Tibial nerve (tissue), 4 donors: ENCODE results near the gene TTC7B. TPM values are rescaled to one million over a fixed set of nuclear protein-coding genes. Genes with fewer than 3 reads are reported as not detected.

ENCODE experiments used
- DNase-seq, 2 donors: peaks; one replicate each; pipeline ENCODE4 v3.0.0-alpha.2; 2019; ENCODE audit warnings: low spot score in 2 of 2
- H3K27ac ChIP-seq, 4 donors: fragments of 200-600 bp; sonication (generic) in 3 of 4; one replicate each; pipeline ENCODE4 v1.5.1; 2017 to 2019; ENCODE audit warnings: mild to moderate bottlenecking in 1 of 4
- H3K27me3 ChIP-seq, 2 donors: fragments of 200-600 bp; sonication (generic) in 1 of 2; one replicate each; pipeline versions ENCODE4 v1.5.1 to v1.6.0; 2017 to 2019
- H3K36me3 ChIP-seq, 3 donors: fragments of 200-600 bp; sonication (generic); one replicate each; pipeline ENCODE4 v1.5.1; 2018 to 2019
- H3K4me1 ChIP-seq, 4 donors: fragments of 200-600 bp; sonication (generic) in 3 of 4; one replicate each; pipeline ENCODE4 v1.5.1; 2017 to 2019
- H3K4me3 ChIP-seq, 4 donors: fragments of 200-600 bp; sonication (generic) in 3 of 4; one replicate each; pipeline ENCODE4 v1.5.1; 2017 to 2019; ENCODE audit warnings: mild to moderate bottlenecking in 1 of 4, moderate library complexity in 1 of 4
- H3K9me3 ChIP-seq, 4 donors: fragments of 200-600 bp; sonication (generic) in 3 of 4; one replicate each; pipeline ENCODE4 v1.5.1; 2017 to 2019
- EP300 ChIP-seq, 2 donors: sonication (generic); formaldehyde crosslinking; IDR thresholded peaks; one replicate each; pipeline ENCODE4 v1.6.1; 2017; ENCODE audit warnings: antibody characterized with exemption in 2 of 2, mild to moderate bottlenecking in 1 of 2
- POLR2A ChIP-seq, 2 donors: fragments of 450-650 bp; IDR thresholded peaks; one replicate each; pipeline ENCODE4 v1.6.1; 2017; ENCODE audit warnings: antibody characterized with exemption in 2 of 2, mild to moderate bottlenecking in 2 of 2, moderate library complexity in 2 of 2
- WGBS, 2 donors: methylation state at CpG; one replicate each; pipeline ENCODE4 v1.1.5; 2018; 5-methylcytosine and 5-hydroxymethylcytosine counted together
- total RNA-seq, 4 donors: library from RNA; depleted of rRNA; stranded (reverse); fragments of >200 nt; gene quantifications; one replicate each; pipeline ENCODE4 v1.1.0, GENCODE V29; 2016
- TF ChIP-seq, protein P1 (sequence below), 5 experiments: fragments of 200-600 bp in 3 of 5; fragments of 450-650 bp in 2 of 5; sonication (generic) in 3 of 5; IDR thresholded peaks; one replicate each; pipeline ENCODE4 v1.5.1; 2016 to 2019; ENCODE audit warnings: antibody characterized with exemption in 5 of 5, mild to moderate bottlenecking in 3 of 5, moderate library complexity in 2 of 5

The TTC7B gene
- total RNA-seq, 4 donors from 2014 or later, result 25.9 to 44.1 (median 34.4) TPM

DNA sequence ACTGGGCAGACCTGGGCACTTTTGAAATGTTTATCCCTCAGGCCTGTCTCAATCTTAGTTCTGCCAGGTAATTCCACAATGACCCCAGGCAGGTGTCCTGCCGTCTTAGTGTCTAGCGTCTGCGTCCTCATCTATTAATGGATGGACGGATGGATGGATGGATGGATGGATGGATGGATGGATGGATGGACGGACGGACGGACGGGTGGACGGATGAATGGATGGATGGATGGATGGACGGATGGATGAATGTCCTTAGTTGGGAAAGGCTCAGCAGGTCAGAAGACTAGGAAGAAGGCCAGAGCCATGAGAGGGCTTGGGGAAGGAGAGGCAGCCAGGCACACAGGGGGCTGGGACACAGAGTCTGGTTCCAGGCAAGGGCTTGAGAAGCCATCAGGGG is 278.1 kb downstream of the TTC7B start:
- TF ChIP-seq, protein P1, sequence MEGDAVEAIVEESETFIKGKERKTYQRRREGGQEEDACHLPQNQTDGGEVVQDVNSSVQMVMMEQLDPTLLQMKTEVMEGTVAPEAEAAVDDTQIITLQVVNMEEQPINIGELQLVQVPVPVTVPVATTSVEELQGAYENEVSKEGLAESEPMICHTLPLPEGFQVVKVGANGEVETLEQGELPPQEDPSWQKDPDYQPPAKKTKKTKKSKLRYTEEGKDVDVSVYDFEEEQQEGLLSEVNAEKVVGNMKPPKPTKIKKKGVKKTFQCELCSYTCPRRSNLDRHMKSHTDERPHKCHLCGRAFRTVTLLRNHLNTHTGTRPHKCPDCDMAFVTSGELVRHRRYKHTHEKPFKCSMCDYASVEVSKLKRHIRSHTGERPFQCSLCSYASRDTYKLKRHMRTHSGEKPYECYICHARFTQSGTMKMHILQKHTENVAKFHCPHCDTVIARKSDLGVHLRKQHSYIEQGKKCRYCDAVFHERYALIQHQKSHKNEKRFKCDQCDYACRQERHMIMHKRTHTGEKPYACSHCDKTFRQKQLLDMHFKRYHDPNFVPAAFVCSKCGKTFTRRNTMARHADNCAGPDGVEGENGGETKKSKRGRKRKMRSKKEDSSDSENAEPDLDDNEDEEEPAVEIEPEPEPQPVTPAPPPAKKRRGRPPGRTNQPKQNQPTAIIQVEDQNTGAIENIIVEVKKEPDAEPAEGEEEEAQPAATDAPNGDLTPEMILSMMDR (IDR thresholded peaks at IDR 0.05), result no peak
- no peak for TF ChIP-seq POLR2A (IDR thresholded peaks at IDR 0.05)
- no peak for TF ChIP-seq EP300 (IDR thresholded peaks at IDR 0.05)
- 76 to 89% methylated on average over 10 of the region's 10 CpGs for WGBS, 2 donors

DNA sequence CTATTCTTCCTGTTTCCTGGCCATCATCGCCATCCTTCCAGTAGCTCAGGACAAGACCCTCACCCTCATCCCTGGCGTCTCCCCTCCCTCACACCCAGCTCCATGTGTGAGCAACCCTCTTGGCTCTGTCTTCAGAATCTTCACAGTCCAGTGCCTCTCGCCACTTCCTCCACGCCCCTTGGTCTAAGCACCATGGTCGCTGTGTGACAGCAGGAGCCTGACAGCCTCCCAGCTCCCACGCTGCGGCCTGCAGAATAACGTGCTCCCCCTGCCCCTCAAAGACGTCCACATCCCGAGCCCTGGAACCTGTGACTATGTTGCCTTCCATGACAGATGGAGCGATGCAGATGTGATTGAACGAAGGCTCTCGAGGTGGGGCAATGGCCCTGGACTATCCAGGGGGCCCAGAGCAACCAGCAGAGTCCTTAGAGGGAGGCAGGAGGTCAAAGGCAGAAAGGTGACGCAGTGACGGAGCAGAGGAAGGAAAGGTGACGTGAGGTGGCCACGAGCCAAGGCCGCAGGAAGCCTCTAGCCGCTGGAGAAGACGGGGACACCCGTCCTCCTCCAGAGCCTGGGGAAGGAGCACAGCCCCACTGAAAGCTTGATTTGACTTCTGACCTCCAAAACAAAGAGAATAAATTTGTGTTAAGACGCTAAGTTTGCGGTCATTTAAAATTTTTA is 279.6 kb downstream of the TTC7B start:
- no peak overlapping the region for H3K27ac ChIP-seq

More for the DNA sequence above, 278.1 kb downstream of the TTC7B start:
- Histone ChIP-seq H3K27ac (no peak overlapping the region), H3K4me3 (no peak overlapping the region), H3K4me1 (peaks cover 0 to 13% (median 6%) of the 10 kb centered on the region in 4 donors), H3K27me3 (no peaks in the 10 kb centered on the region), H3K9me3 (no peaks in the 10 kb centered on the region), H3K36me3 (peaks cover 0 to 43% (median 0%) of the 10 kb centered on the region in 3 donors)
- DNase-seq, result no peak

DNA sequence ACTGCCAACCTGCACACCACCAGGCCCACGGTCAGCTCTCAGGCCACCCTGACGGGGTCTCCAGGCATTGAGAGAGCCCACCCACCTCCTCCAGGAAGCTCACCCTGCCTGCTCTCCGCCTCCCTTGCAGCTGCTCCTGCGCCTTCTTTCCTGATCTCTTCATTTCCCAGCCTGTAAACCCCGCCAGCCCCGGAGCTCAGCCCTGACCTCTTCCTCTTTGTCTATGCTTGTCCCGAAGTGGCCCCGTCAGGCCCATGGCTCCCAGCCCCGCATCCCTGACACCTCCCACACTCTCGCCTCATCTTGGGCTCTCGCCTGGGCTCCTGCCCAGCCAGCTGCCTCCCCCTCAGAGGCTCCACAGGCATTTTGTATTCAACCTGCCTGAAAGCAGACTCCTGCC is 280.1 kb downstream of the TTC7B start:
- 53 to 66% methylated on average over 11 of the region's 11 CpGs for WGBS, 2 donors
- DNase-seq, result no peak
- H3K4me3 ChIP-seq, result no peak overlapping the region
- H3K36me3 ChIP-seq, result peaks cover 0 to 36% (median 0%) of the 10 kb centered on the region in 3 donors
- H3K27me3 ChIP-seq, result no peaks in the 10 kb centered on the region
- peaks cover 0 to 13% (median 6%) of the 10 kb centered on the region in 4 donors for H3K4me1 ChIP-seq
- no peak for TF ChIP-seq EP300 (IDR thresholded peaks at IDR 0.05)
- TF ChIP-seq, protein P1 (IDR thresholded peaks at IDR 0.05), result no peak
- no peak for TF ChIP-seq POLR2A (IDR thresholded peaks at IDR 0.05)
- H3K27ac ChIP-seq, result no peak overlapping the region
- no peaks in the 10 kb centered on the region for H3K9me3 ChIP-seq

More for the DNA sequence above, 279.6 kb downstream of the TTC7B start:
- Histone ChIP-seq H3K9me3 (no peaks in the 10 kb centered on the region), H3K36me3 (peaks cover 0 to 42% (median 0%) of the 10 kb centered on the region in 3 donors), H3K4me3 (no peak overlapping the region), H3K4me1 (peaks cover 0 to 13% (median 6%) of the 10 kb centered on the region in 4 donors), H3K27me3 (no peaks in the 10 kb centered on the region)
- TF ChIP-seq EP300 (IDR thresholded peaks at IDR 0.05) (no peak), POLR2A (IDR thresholded peaks at IDR 0.05) (no peak)
- TF ChIP-seq, protein P1 (IDR thresholded peaks at IDR 0.05), result no peak
- DNase-seq, result no peak
- WGBS, 2 donors, result 80 to 88% methylated on average over 23 of the region's 23 CpGs

DNA sequence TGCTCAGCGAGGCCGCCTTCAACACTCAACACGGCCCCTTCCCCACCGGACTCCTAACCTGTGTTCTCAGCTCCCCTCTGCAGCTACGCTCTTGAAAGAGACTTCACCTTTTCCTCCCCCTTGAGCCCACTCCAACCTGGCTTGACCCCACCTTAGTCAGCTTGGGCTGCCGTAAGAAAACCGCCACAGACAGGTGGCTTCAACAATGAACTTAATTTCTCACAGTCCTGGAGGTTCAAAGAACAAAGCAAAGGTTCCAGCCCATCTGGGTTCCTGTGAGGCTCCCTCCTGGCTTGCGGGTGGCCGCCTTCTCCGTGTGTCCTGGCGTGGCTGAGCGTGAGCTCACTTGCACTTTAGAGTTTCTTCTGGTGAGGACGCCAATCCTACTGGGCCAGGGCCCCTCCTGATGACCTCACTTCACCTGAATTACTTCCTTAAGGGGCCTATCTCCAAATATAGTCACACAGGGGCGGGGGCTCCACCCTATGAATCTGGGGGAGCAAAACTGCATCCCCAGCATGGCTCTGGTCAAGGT is 280.6 kb downstream of the TTC7B start:
- no peak for TF ChIP-seq POLR2A (IDR thresholded peaks at IDR 0.05)
- no peak for TF ChIP-seq EP300 (IDR thresholded peaks at IDR 0.05)
- TF ChIP-seq, protein P1 (IDR thresholded peaks at IDR 0.05), result no peak
- WGBS, 2 donors, result 83 to 92% methylated on average over 13 to 14 of the region's 14 CpGs

More for the DNA sequence above, 280.6 kb downstream of the TTC7B start:
- no peak overlapping the region for H3K4me3 ChIP-seq
- H3K4me1 ChIP-seq, result peaks cover 0 to 13% (median 6%) of the 10 kb centered on the region in 4 donors
- no peaks in the 10 kb centered on the region for H3K27me3 ChIP-seq
- H3K27ac ChIP-seq, result no peak overlapping the region
- DNase-seq, result no peak
- no peaks in the 10 kb centered on the region for H3K9me3 ChIP-seq
- H3K36me3 ChIP-seq, result peaks cover 0 to 31% (median 0%) of the 10 kb centered on the region in 3 donors
